Mesenteric fat pad (tissue), 1 donor: ENCODE data around the gene ODAM. TPM values are rescaled to one million over a fixed set of nuclear protein-coding genes. Genes with fewer than 3 reads are reported as not detected.
"Not testable (repeated sequence)": the region's sequence is repeated elsewhere in the genome, so short reads cannot be mapped to it uniquely, and the experiment has no call there.

Experiments used
- DNase-seq: peaks from one replicate; pipeline ENCODE4 v3.0.0-alpha.2; 2020; ENCODE audit warnings: low spot score
- long read RNA-seq: library from polyadenylated mRNA; unstranded; transcript quantifications from one replicate; pipeline ENCODE4 v2.0.0, GENCODE V29; 2020
- total RNA-seq: library from RNA; stranded (reverse); fragmentation: NEBNext Ultra II Directional; extraction: Animal tissue kit (Norgen Biotek cat#: 25700); gene quantifications from one replicate; pipeline ENCODE4 v1.2.1, GENCODE V29; 2021
- donor health status: DM: yes; HTN: yes; CAD: no.

ODAM gene, protein sequence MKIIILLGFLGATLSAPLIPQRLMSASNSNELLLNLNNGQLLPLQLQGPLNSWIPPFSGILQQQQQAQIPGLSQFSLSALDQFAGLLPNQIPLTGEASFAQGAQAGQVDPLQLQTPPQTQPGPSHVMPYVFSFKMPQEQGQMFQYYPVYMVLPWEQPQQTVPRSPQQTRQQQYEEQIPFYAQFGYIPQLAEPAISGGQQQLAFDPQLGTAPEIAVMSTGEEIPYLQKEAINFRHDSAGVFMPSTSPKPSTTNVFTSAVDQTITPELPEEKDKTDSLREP
- total RNA-seq: not detected
- long read RNA-seq: 0 reads

DNA sequence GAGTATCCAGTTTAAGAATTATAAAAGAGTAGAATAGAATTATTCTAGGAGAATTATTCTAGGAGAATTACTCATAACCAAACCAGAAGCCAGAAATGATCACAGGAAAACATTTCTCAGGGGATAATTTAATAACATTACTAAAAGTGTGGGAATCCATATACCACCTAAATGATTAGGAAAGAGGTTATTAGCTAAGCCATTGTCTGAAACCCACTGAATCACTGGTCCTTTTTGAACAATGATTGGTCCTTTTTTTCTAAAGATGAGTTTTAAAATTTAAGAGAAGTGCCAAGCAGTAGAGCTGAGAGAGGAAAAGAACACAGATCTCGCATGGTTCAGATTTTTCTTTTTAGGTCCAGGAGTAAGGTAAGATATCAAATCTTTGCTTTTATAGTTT is at the start of gene ODAM:
ODAM (plus strand) TSS at position 301 of the 400 bp plus-strand sequence. CDS start 819 bp downstream, outside the sequence.
- DNase-seq: no peak

- DNase-seq: no peak
These were observed 44.3 kb upstream of the ODAM start for GRCh38 chr4:70151271-70151670.

GRCh38 chr4:70152088-70152487 is 43.4 kb upstream of the ODAM start:
- DNase-seq: no peak

DNA sequence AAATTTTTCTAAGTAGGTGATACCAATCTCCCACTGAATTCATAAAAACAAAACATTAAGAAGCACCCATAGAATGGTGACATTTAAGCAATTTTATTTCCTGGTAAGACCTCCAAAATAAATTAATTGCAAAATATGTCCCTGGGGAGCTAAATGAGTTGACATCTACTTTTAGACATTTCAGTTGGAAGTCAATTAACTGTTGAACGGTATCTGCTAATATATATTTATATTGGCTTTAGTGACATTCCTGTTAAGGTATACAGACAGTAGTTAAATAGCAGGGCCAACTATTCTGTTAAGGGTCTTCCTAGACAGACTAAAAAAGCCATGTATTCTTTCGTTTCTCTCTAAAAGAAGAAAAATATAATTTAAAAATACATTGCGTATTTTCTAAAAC is 41.6 kb upstream of the ODAM start, which contains the start of gene PRR27:
PRR27 (plus strand) TSS at position 301 of the 400 bp plus-strand sequence. CDS start 139 bp downstream, outside the sequence.
- no peak for DNase-seq

- DNase-seq: no peak
These were observed 36.9 kb upstream of the ODAM start for GRCh38 chr4:70158576-70158975.

DNA sequence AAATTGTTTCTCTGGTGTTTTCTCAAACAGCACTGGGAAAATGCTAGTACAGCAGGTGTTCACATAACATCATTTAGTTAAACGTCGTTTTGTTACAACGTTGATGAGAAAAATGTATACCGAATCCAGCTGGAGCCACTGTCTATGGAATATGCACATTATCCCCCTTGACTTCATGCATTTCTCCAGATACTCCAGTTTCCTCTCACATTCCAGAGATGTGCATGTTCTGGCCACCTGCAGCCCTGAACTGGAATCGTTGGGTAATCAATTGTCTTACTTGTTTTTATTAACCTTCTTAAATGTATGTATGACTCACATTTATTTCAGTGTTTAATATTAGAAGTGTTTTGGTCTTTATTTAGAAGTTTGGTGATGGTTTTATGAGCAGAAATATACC is 18.4 kb upstream of the ODAM start:
- no peak for DNase-seq

GRCh38 chr4:70178075-70178660 is 17.4 kb upstream of the ODAM start:
- DNase-seq: no peak

DNA sequence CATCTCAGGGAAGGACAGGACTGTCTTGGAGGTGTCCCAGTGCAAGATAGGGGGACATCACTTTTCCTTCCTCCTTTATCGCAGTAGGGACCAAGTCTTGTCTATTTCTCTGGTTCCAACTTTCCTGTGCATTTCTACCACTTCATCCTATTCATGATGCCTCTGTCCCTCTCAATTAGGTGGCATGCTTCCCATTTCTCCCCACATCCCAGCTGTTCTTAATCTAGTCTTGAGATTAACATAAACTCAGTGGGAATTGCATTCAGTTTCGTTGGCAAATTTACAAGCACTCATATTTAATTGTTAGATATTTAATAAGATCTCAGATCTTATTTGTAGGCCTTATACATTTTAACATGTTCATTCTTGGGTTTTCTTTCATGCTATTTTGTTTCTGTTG is 15.7 kb upstream of the ODAM start:
- no peak for DNase-seq

- DNase-seq: no peak
These were observed 13.7 kb upstream of the ODAM start for GRCh38 chr4:70181864-70182263.

- DNase-seq: no peak
These were observed 12.9 kb upstream of the ODAM start for GRCh38 chr4:70182517-70183167.

- no peak for DNase-seq
These were observed 12.2 kb upstream of the ODAM start for GRCh38 chr4:70183168-70183939.

- no peak for DNase-seq
These were observed 11.6 kb upstream of the ODAM start for GRCh38 chr4:70183940-70184246.

DNA sequence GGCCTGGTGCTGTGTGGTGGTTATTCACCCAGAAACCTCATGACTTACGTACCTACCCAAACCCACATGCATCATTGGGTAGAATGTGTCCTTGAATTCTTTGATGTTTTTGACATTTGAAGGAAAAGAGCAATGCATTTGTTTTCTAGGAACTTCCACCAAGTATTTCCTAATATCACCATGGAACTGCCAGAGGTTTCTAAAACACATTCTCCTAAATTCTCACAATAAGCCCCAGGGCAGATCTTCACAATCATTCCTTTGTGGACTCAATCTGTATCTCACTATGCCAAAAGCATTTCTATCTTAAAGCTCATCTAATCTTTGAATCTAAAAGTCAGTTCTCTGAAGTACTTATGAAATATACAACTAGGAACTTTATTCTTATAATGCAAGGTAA is 8.3 kb upstream of the ODAM start:
- no peak for DNase-seq

- no peak for DNase-seq
These were observed 4.9 kb upstream of the ODAM start for GRCh38 chr4:70190579-70190978.

DNA sequence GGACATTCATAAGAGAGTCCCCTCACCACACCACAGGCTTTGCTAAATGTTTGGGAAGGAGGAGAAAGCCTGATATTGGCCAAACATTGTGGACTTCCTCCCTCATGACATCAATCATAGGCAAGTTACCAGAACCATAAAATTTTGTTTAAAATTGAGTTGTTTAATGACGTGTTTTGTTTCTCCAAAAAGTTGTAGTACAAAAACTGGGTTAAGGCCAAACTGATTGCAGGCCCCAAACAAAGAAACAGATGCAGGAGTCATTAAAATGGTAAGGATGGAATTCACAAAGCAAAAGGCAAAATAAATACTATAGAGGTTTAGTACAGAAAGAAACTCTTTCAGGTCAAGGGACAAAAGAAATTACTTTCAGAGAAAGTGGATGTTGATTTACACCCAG is 3.9 kb upstream of the ODAM start:
- no peak for DNase-seq

DNA sequence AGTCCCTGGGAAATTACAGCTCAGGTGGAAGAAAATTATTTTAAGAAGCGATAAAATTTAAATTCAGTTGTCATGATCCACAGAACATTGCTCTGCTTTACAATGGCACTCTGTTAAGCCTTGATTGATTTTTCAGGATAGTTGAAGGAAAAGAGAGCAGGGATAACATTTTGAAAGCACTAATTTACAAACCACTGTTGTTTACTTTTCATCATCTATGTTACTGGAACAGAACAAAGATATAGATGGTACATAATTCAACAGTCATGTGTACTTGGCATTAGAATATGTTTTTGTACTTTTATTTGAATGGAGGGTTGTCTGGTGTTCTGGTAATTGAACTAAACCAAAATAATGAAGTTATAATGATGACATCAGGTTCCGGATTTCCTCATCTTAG is 2.6 kb upstream of the ODAM start:
- DNase-seq: no peak

DNA sequence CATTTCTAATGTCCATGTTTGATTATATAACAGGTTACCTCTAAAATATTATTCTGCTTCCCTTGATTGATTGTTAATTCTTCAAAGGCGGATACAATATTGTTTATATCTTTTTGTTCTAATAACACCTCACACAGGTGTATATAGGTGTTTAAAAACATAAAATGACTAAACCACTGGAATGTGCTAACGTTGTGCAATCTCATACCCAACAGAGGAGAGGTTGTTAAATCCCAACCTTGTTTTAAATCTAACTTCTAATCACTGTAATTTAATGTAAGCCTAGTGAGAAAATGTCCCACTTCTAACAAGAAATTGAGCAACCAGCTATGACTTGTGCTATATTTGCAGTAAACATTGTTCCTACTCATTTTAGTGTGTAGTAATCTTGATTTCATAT is 1.3 kb downstream of the ODAM start:
- no peak for DNase-seq

GRCh38 chr4:70197842-70198241 is 2.3 kb downstream of the ODAM start:
- no peak for DNase-seq

- DNase-seq: no peak
These were observed 8.1 kb downstream of the ODAM start for GRCh38 chr4:70203601-70204000.

GRCh38 chr4:70212752-70213151 is 17.2 kb downstream of the ODAM start:
- DNase-seq: not testable (repeated sequence)

GRCh38 chr4:70216109-70216508 is 20.6 kb downstream of the ODAM start:
- DNase-seq: not testable (repeated sequence)

- DNase-seq: not testable (repeated sequence)
These were observed 21.0 kb downstream of the ODAM start for GRCh38 chr4:70216550-70216949.
